Measurements from ENCODE around the gene MGAT4B. TPM values are rescaled to one million over a fixed set of nuclear protein-coding genes. Genes with fewer than 3 reads are reported as not detected.

The MGAT4B gene
- total and polyA plus RNA-seq, 4 donors, result 42.0 to 156 (median 83.7) TPM

Small RNAs within 50 kb of the gene (small RNA-seq; reads per million reads assigned to genes)
- gene MIR1229 (not detected), gene RF00019 (not detected)

Other genes starting within 250 kb of the MGAT4B start
- 100 to 1,000 TPM; 505 to 583 TPM for gene HNRNPH1, start 183.2 kb downstream of the MGAT4B start, total RNA-seq
- gene HNRNPH1, start 183.2 kb downstream of the MGAT4B start, polyA plus RNA-seq, result 100 to 1,000 TPM; 102 to 191 TPM
- not detected for gene CBY3, start 125.8 kb downstream of the MGAT4B start, total RNA-seq
- gene CBY3, start 125.8 kb downstream of the MGAT4B start, polyA plus RNA-seq, result not detected
- 100 to 1,000 TPM; 362 to 628 TPM for gene CANX, start 107.9 kb downstream of the MGAT4B start, total RNA-seq
- 100 to 1,000 TPM; 129 to 266 TPM for gene CANX, start 107.9 kb downstream of the MGAT4B start, polyA plus RNA-seq
- gene MAML1, start 74.0 kb downstream of the MGAT4B start, total RNA-seq, result 1 to 10 TPM; 7.6 TPM
- 1 to 10 TPM; 2.2 to 5.0 TPM for gene MAML1, start 74.0 kb downstream of the MGAT4B start, polyA plus RNA-seq
- 1 to 10 TPM; 1.3 to 1.8 TPM for gene LTC4S, start 12.9 kb downstream of the MGAT4B start, total RNA-seq
- gene LTC4S, start 12.9 kb downstream of the MGAT4B start, polyA plus RNA-seq, result 1 to 10 TPM; 2.4 to 3.3 TPM
- 100 to 1,000 TPM; 127 to 208 TPM for gene SQSTM1, start 14.0 kb upstream of the MGAT4B start, total RNA-seq
- gene SQSTM1, start 14.0 kb upstream of the MGAT4B start, polyA plus RNA-seq, result 100 to 1,000 TPM; 303 to 330 TPM
- 10 to 100 TPM in 1 of 2 donors, 1 to 10 TPM in 1; 5.4 to 12.0 TPM for gene MRNIP, start 52.0 kb upstream of the MGAT4B start, total RNA-seq
- 1 to 10 TPM; 7.1 to 7.6 TPM for gene MRNIP, start 52.0 kb upstream of the MGAT4B start, polyA plus RNA-seq
- 10 to 100 TPM; 23.1 to 55.4 TPM for gene TBC1D9B, start 101.0 kb upstream of the MGAT4B start, total RNA-seq
- 10 to 100 TPM; 32.3 to 45.1 TPM for gene TBC1D9B, start 101.0 kb upstream of the MGAT4B start, polyA plus RNA-seq